ENCODE data around the gene FOXR1.

FOXR1 gene, protein sequence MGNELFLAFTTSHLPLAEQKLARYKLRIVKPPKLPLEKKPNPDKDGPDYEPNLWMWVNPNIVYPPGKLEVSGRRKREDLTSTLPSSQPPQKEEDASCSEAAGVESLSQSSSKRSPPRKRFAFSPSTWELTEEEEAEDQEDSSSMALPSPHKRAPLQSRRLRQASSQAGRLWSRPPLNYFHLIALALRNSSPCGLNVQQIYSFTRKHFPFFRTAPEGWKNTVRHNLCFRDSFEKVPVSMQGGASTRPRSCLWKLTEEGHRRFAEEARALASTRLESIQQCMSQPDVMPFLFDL

DNA sequence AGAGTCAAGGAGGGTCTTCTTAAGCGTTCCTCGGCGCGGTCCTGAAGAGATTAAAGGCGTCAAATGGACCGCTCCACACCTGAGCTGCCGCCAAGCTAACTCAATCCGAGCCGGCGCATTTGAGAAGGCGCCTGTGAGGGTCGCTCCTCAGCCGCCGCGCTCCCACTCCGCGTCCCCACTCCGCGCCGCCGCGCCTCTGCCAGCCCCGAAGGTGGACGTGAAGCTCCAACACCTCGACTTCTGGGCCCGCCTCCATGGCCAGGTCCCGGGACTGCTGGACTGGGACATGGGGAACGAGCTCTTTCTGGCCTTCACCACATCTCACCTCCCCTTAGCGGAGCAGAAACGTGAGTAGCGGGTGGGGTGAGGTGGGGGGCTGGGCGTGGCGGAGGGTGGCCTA, at the start of gene FOXR1:
TSS of gene FOXR1 (plus strand) at position 116 of the 400 bp plus-strand sequence. CDS start at position 287, 171 bp downstream.
- TF ChIP-seq, protein P1, sequence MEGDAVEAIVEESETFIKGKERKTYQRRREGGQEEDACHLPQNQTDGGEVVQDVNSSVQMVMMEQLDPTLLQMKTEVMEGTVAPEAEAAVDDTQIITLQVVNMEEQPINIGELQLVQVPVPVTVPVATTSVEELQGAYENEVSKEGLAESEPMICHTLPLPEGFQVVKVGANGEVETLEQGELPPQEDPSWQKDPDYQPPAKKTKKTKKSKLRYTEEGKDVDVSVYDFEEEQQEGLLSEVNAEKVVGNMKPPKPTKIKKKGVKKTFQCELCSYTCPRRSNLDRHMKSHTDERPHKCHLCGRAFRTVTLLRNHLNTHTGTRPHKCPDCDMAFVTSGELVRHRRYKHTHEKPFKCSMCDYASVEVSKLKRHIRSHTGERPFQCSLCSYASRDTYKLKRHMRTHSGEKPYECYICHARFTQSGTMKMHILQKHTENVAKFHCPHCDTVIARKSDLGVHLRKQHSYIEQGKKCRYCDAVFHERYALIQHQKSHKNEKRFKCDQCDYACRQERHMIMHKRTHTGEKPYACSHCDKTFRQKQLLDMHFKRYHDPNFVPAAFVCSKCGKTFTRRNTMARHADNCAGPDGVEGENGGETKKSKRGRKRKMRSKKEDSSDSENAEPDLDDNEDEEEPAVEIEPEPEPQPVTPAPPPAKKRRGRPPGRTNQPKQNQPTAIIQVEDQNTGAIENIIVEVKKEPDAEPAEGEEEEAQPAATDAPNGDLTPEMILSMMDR (IDR thresholded peaks at IDR 0.05; ENCODE audit: low read depth, low read length): no peak
- Histone ChIP-seq H3K9me3 (ENCODE audit: severe bottlenecking) (peaks cover 3% of the 10 kb centered on the region), H3K4me3 (ENCODE audit: low read depth, low read length) (no peak within 1 kb of the TSS), H3K27ac (no peak within 1 kb of the TSS), H3K36me3 (no peaks in the 10 kb centered on the region), H3K27me3 (ENCODE audit: insufficient read depth, low read depth, severe bottlenecking) (no peaks in the 10 kb centered on the region)
- DNase-seq: no peak

DNA sequence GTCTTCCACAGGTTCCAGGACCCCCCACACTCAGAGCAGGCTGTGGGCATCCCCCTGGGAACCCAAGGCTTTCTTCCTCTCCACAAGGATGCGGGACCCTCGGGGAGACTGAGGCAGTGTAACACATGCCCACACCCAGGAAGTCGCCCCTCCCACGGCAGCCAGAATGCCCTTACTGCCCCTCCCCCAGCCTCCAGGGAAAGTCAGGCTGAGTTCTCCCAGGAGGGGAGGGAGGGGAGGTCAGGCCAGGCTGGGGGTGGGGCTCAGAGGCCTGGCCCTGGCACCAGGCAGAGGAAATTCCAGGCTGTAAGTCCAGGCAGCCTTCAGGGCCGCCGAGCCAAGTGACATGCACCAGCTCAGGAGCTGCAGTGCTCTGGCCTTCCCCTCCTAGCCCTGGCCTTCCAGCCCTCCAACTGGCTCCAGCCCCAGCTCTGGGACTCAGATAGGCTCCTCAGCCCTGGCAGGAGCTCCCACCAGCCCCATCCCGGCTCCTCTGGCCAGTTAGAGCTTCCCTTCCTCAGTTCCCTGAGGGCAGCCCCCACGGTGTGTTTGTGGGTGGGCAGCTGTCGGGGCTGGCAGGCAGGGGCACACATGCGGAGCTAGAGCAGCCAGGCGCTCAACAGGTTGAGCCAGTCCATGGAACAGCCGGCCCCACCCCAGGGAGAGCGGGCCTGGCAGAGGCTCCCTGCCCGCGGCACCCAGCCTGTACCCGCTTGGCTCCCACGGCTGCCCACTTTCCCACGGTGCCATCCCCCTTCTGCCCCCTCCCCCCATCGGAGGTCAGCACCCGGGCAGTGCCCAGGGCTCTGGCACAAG, 49.4 kb upstream of the FOXR1 start:
- 0 out of 2 replicates have a peak overlapping the region, but pooled peaks have one; percentile 25 for H3K27ac ChIP-seq
- H3K27me3 ChIP-seq (ENCODE audit: insufficient read depth, low read depth, severe bottlenecking): no peaks in the 10 kb centered on the region
- H3K4me3 ChIP-seq (ENCODE audit: low read depth, low read length): no peak overlapping the region
- peak; percentile 72 for DNase-seq
- no peaks in the 10 kb centered on the region for H3K36me3 ChIP-seq
- H3K9me3 ChIP-seq (ENCODE audit: severe bottlenecking): no peaks in the 10 kb centered on the region
- TF ChIP-seq, protein P1 (IDR thresholded peaks at IDR 0.05; ENCODE audit: low read depth, low read length): no peak

DNA sequence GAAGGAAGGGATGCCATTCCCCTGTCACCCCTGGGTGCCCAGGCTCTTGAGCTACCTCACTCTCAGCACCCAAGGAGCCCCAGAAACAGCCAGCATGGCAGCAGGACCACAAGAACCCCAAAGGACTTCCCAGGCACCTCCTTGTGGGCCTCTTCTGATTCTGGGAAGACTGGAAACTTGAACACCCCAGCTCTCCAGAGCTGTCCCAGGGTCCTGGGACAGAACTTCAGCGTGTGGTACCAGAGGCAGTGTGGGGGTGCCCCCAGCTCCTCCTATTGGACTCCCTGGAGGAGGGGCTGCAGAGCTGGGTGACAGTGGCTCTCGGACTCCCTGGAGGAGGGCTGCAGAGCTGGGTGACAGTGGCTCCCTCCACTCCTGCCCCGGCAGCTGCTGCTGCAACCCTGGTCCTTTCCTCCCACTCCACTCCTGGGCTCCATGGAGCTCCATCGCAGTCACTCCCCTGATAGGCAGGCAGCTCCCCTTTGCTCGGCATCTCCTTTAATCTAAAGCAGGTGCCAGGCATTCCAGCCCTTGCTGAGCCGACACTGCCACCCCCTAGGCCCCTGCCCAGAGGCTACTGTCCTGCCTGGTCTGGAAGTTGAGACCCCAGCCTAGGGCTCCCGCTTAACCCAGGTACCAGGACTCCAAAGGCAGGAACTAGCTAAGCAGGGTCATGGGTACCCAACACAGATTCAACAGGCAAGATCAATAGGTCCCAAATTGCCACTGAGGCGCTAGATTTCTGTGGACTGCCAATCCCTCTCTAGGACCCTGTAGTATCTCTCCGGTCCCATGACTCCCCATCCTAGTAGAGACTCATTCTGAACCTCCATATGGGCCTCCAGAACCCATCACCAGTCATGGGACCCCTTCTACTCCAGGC, 48.6 kb upstream of the FOXR1 start:
- Histone ChIP-seq H3K27me3 (ENCODE audit: insufficient read depth, low read depth, severe bottlenecking) (no peaks in the 10 kb centered on the region), H3K27ac (no peak overlapping the region), H3K9me3 (ENCODE audit: severe bottlenecking) (no peaks in the 10 kb centered on the region), H3K36me3 (no peaks in the 10 kb centered on the region), H3K4me3 (ENCODE audit: low read depth, low read length) (no peak overlapping the region)
- DNase-seq: no peak
- TF ChIP-seq, protein P1 (IDR thresholded peaks at IDR 0.05; ENCODE audit: low read depth, low read length): no peak

DNA sequence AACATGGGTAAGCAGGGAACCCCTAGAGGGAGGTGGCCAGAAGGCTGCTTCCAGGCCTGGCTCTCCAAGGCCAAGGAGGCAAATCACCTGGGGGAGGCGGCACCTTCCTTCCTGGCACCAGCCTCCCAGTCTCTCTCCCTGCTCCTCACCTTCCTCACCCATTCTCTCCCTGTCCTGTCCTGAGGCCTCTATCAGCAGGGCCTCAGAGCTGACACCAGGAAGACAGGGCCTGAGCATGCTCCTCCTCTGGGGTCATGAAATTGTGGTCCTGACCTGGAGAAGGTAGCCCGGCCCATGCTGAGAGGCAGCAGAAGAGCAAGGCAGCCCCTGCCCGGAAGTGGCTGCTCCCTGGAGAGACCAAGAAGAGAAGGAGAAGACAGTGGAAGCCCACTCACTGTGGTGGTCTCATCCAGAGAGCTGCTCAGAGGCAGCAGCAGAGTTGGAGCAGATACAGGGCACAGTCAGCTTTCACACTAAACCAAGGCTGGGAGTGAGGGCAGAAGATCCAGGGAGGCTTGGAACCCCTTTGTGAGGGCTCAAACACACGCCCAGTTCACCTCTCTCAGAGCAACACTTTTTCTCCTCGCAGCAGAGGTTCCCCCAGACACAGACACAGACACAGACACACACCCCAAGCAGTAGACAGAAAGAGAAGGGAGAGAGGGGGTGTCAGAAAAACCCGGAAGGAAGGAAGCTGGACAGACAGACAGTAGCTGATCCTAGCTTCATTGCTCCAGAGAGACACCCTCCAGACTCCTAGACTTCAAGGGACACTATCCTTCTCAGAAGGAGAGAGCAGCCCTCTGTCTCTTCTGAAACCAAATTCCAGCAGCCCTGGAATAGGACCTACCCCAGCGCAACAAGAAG, 47.6 kb upstream of the FOXR1 start:
- TF ChIP-seq, protein P1 (IDR thresholded peaks at IDR 0.05; ENCODE audit: low read depth, low read length): no peak
- Histone ChIP-seq H3K27me3 (ENCODE audit: insufficient read depth, low read depth, severe bottlenecking) (no peaks in the 10 kb centered on the region), H3K36me3 (no peaks in the 10 kb centered on the region), H3K9me3 (ENCODE audit: severe bottlenecking) (no peaks in the 10 kb centered on the region), H3K4me3 (ENCODE audit: low read depth, low read length) (peak overlapping the region; percentile 76), H3K27ac (no peak overlapping the region)
- DNase-seq: no peak
